Keratinocyte (primary cell): ENCODE results near the gene ARHGAP18. TPM values are rescaled to one million over a fixed set of nuclear protein-coding genes. Genes with fewer than 3 reads are reported as not detected.

Experiments used
- DNase-seq: peaks from one replicate; pipeline ENCODE4 v3.0.0-alpha.2; 2011; ENCODE audit warnings: low read depth, missing footprints, low spot score
- FAIRE-seq: peaks from 2 replicates; lab custom pipeline; 2011; peaks lifted over from hg19 to GRCh38; lab: Jason Lieb, UNC
- H2AFZ ChIP-seq: 2 replicates; pipeline ENCODE4 v1.6.0; 2012; ENCODE audit warnings: low read length, control low read depth, inconsistent platforms; ENCODE audit not compliant: control insufficient read depth
- H3K27ac ChIP-seq: 2 replicates; pipeline ENCODE4 v1.5.1; 2011; ENCODE audit warnings: low read length; ENCODE audit not compliant: control insufficient read depth, insufficient read depth
- H3K27me3 ChIP-seq: 3 replicates; pipeline ENCODE4 v1.6.0; 2011; ENCODE audit warnings: low read length; ENCODE audit not compliant: control insufficient read depth, insufficient read depth; ENCODE audit errors: extremely low read depth
- H3K36me3 ChIP-seq, 2 experiments: 2 replicates in 1 of 2; 3 replicates in 1 of 2; pipeline ENCODE4 v1.5.1; 2011; ENCODE audit warnings: low read length in 2 of 2, mild to moderate bottlenecking in 1 of 2; ENCODE audit not compliant: control insufficient read depth in 2 of 2, insufficient read depth in 2 of 2; ENCODE audit errors: extremely low read depth in 1 of 2
- H3K4me1 ChIP-seq: 3 replicates; pipeline ENCODE4 v1.5.1; 2011; ENCODE audit warnings: low read length; ENCODE audit not compliant: control insufficient read depth, insufficient read depth; ENCODE audit errors: extremely low read depth
- H3K4me2 ChIP-seq: 3 replicates; pipeline ENCODE4 v1.6.0; 2011; ENCODE audit warnings: low read depth, low read length; ENCODE audit not compliant: control insufficient read depth, insufficient read depth; ENCODE audit errors: extremely low read depth
- H3K4me3 ChIP-seq, 3 experiments: fragments of 200-600 bp in 1 of 3; sonication (generic) in 1 of 3; 2 replicates in 2 of 3; 3 replicates in 1 of 3; pipeline ENCODE4 v1.5.1; 2011 to 2016; ENCODE audit warnings: low read length in 3 of 3, mild to moderate bottlenecking in 3 of 3, control low read depth in 2 of 3, inconsistent platforms in 1 of 3, low read depth in 1 of 3, mixed read lengths in 1 of 3, mixed run types in 1 of 3, moderate library complexity in 1 of 3; ENCODE audit not compliant: control insufficient read depth in 2 of 3, insufficient read depth in 2 of 3; ENCODE audit errors: extremely low read depth in 1 of 3
- H3K79me2 ChIP-seq: 2 replicates; pipeline ENCODE4 v1.6.0; 2012; ENCODE audit warnings: low read length; ENCODE audit not compliant: control insufficient read depth, insufficient read depth
- H3K9ac ChIP-seq: 3 replicates; pipeline ENCODE4 v1.6.0; 2011; ENCODE audit warnings: low read length; ENCODE audit not compliant: control insufficient read depth, insufficient read depth; ENCODE audit errors: extremely low read depth
- H3K9me1 ChIP-seq: 3 replicates; pipeline ENCODE4 v1.6.0; 2011; ENCODE audit warnings: low read length; ENCODE audit not compliant: control insufficient read depth, insufficient read depth; ENCODE audit errors: extremely low read depth
- H3K9me3 ChIP-seq: 2 replicates; pipeline ENCODE4 v1.5.1; 2012; ENCODE audit warnings: low read depth, low read length; ENCODE audit not compliant: control insufficient read depth
- H4K20me1 ChIP-seq: 3 replicates; pipeline ENCODE4 v1.6.0; 2011; ENCODE audit warnings: low read length; ENCODE audit not compliant: control insufficient read depth, insufficient read depth; ENCODE audit errors: extremely low read depth
- CTCF ChIP-seq, 3 experiments: IDR thresholded peaks in 1 of 3; conservative IDR thresholded peaks in 1 of 3; optimal IDR thresholded peaks in 1 of 3; 2 replicates in 2 of 3; 3 replicates in 1 of 3; pipeline versions ENCODE3 to v1.5.1; 2011; ENCODE audit warnings: low read length in 3 of 3, mild to moderate bottlenecking in 3 of 3, moderate library complexity in 2 of 3, control low read depth in 1 of 3, inconsistent platforms in 1 of 3; ENCODE audit not compliant: insufficient read depth in 2 of 3; ENCODE audit errors: extremely low read depth in 1 of 3
- EZH2 ChIP-seq: IDR thresholded peaks from one replicate; pipeline ENCODE4 v1.6.1; 2012; ENCODE audit warnings: inconsistent platforms, mild to moderate bottlenecking, low read length, moderate library complexity
- dilution Hi-C: fragments of 300-500 bp; cut with MboI; formaldehyde crosslinking; loops from one replicate; pipeline ENCODE4 v1.7.0; 2020; ENCODE audit warnings: low sequenced_read_pairs; ENCODE audit not compliant: extremely low pct_ligation_motif_present
- polyA plus RNA-seq, 5 experiments: library from polyadenylated mRNA; depleted of rRNA in 3 of 5; stranded (reverse) in 3 of 5; stranded (forward) in 1 of 5; unstranded in 1 of 5; fragments of >200 nt; gene quantifications; 1 replicate in 1 of 5; 2 replicates in 3 of 5; 3 replicates in 1 of 5; pipeline versions ENCODE4 v1.2.1 to v1.2.3, GENCODE V29; 2011 to 2012; ENCODE audit warnings: missing spikeins in 2 of 5, low read depth in 1 of 5, low replicate concordance in 1 of 5

Gene ARHGAP18
- polyA plus RNA-seq, 1 donor (not counting 4 experiments of a cell fraction or from before 2014, with no cell fraction given), result 17.7 TPM

GRCh38 chr6:129667621-129668020 is 42.4 kb downstream of the ARHGAP18 start:
- H3K36me3 ChIP-seq, result no peaks in the 10 kb centered on the region
- H3K27ac ChIP-seq, result no peak overlapping the region
- no peak overlapping the region for H3K9ac ChIP-seq
- H3K4me1 ChIP-seq, result peaks cover 26% of the 10 kb centered on the region
- dilution Hi-C loops, result no loop called here
- peaks cover 76% of the 10 kb centered on the region for H3K79me2 ChIP-seq
- DNase-seq (no peak), FAIRE-seq (no peak)
- H3K4me3 ChIP-seq, result peak overlapping the region in 1 of 3 experiments; percentile 7
- no peaks in the 10 kb centered on the region for H3K9me3 ChIP-seq
- no peaks in the 10 kb centered on the region for H3K9me1 ChIP-seq
- H2AFZ ChIP-seq, result peak overlapping the region; percentile 15
- H3K27me3 ChIP-seq, result no peaks in the 10 kb centered on the region
- H3K4me2 ChIP-seq, result peak overlapping the region; percentile 46
- TF ChIP-seq CTCF (optimal IDR thresholded peaks at IDR 0.05 in 1 of 3, IDR thresholded peaks at IDR 0.05 in 1 of 3, conservative IDR thresholded peaks at IDR 0.05 in 1 of 3; ENCODE audit: extremely low read depth in 1 of 3, insufficient read depth in 2 of 3, low read length in 3 of 3) (no peak), EZH2 (no peak)
- H4K20me1 ChIP-seq, result no peaks in the 10 kb centered on the region

- H3K9me3 ChIP-seq, result no peaks in the 10 kb centered on the region
- peaks cover 20% of the 10 kb centered on the region for H3K4me1 ChIP-seq
- H3K9ac ChIP-seq, result no peak overlapping the region
- no peaks in the 10 kb centered on the region for H3K9me1 ChIP-seq
- H3K36me3 ChIP-seq, result no peaks in the 10 kb centered on the region
- H3K79me2 ChIP-seq, result peaks cover 78% of the 10 kb centered on the region
- DNase-seq (no peak), FAIRE-seq (no peak)
- H3K4me3 ChIP-seq, result no peak overlapping the region
- H4K20me1 ChIP-seq, result no peaks in the 10 kb centered on the region
- H3K4me2 ChIP-seq, result no peak overlapping the region
- H3K27me3 ChIP-seq, result no peaks in the 10 kb centered on the region
- dilution Hi-C loops, result no loop called here
- H2AFZ ChIP-seq, result no peak overlapping the region
- H3K27ac ChIP-seq, result no peak overlapping the region
- no peak for TF ChIP-seq CTCF (optimal IDR thresholded peaks at IDR 0.05 in 1 of 3, IDR thresholded peaks at IDR 0.05 in 1 of 3, conservative IDR thresholded peaks at IDR 0.05 in 1 of 3; ENCODE audit: extremely low read depth in 1 of 3, insufficient read depth in 2 of 3, low read length in 3 of 3)
- TF ChIP-seq EZH2, result no peak
Observed at GRCh38 chr6:129667034-129667433, 42.9 kb downstream of the ARHGAP18 start.
